IMR-90 (cell line): ENCODE measurements around the gene KCNQ2. TPM values are rescaled to one million over a fixed set of nuclear protein-coding genes. Genes with fewer than 3 reads are reported as not detected.

Source experiments
- ATAC-seq: fragments of 200-7000 bp; cut with Tn5 transposase; 2 replicates; pipeline ENCODE4 v1.9.1; 2020; ENCODE audit warnings: low read depth, mild to moderate bottlenecking, moderate library complexity
- BruUV-seq: library from RNA; stranded (reverse); fragments of 400-500 nt; replicated peaks from 2 replicates; lab custom pipeline; 2021; lab: Mats Ljungman, UMichigan
- CTCF ChIA-PET: fragments of 300-600 bp; formaldehyde crosslinking; extraction: SDS; loops from one replicate; lab custom pipeline; 2021; ENCODE audit warnings: antibody characterized with exemption; lab: Yijun Ruan, JAX
- POLR2A ChIA-PET: fragments of 300-600 bp; sonication (Branson Sonifier 250); formaldehyde crosslinking; loops from one replicate; lab custom pipeline; 2022; ENCODE audit warnings: antibody characterized with exemption; ENCODE audit not compliant: unreplicated experiment; lab: Charles Lee
- DNase-seq: peaks from one replicate; pipeline ENCODE4 v3.0.0; 2013
- H2AFZ ChIP-seq: replicated peaks from 2 replicates; pipeline ENCODE3; 2013; ENCODE audit warnings: low read length, mild to moderate bottlenecking; ENCODE audit not compliant: poor library complexity
- H2AK5ac ChIP-seq: 2 replicates; pipeline ENCODE4 v1.6.1; 2013; ENCODE audit warnings: low read depth, low read length, inconsistent platforms
- H2AK9ac ChIP-seq: replicated peaks from 2 replicates; pipeline ENCODE3; 2013; ENCODE audit warnings: mild to moderate bottlenecking, low read depth, low read length, moderate library complexity; ENCODE audit not compliant: poor library complexity
- H2BK120ac ChIP-seq: 2 replicates; pipeline ENCODE4 v1.6.1; 2013; ENCODE audit warnings: low read depth, low read length, inconsistent platforms
- H2BK15ac ChIP-seq: 3 replicates; pipeline ENCODE4 v1.6.1; 2013; ENCODE audit warnings: low read depth, low read length, inconsistent platforms
- H2BK20ac ChIP-seq: 2 replicates; pipeline ENCODE4 v1.6.1; 2013; ENCODE audit warnings: low read depth, mild to moderate bottlenecking, inconsistent platforms, low read length, moderate library complexity
- H2BK5ac ChIP-seq: 2 replicates; pipeline ENCODE4 v1.6.1; 2013; ENCODE audit warnings: mild to moderate bottlenecking, low read depth, low read length, inconsistent platforms; ENCODE audit not compliant: poor library complexity, severe bottlenecking
- H3K14ac ChIP-seq: replicated peaks from 2 replicates; pipeline ENCODE4 v1.6.1; 2013; ENCODE audit warnings: low read depth, low read length, inconsistent platforms
- H3K18ac ChIP-seq: 2 replicates; pipeline ENCODE4 v1.6.1; 2013; ENCODE audit warnings: low read depth, low read length, control low read depth
- H3K23ac ChIP-seq: 2 replicates; pipeline ENCODE4 v1.6.1; 2013; ENCODE audit warnings: low read depth, low read length, inconsistent platforms
- H3K27ac ChIP-seq: 2 replicates; pipeline ENCODE4 v1.5.1; 2013; ENCODE audit warnings: mild to moderate bottlenecking, control low read depth, low read length; ENCODE audit not compliant: insufficient read depth
- H3K27me3 ChIP-seq: 2 replicates; pipeline ENCODE4 v1.6.1; 2013; ENCODE audit warnings: low read length; ENCODE audit not compliant: control insufficient read depth, insufficient read depth
- H3K36me3 ChIP-seq: 2 replicates; pipeline ENCODE4 v1.6.1; 2013; ENCODE audit warnings: low read length, mixed read lengths; ENCODE audit not compliant: control insufficient read depth, insufficient read depth
- H3K4ac ChIP-seq: 2 replicates; pipeline ENCODE4 v1.6.1; 2013; ENCODE audit warnings: low read depth, low read length, inconsistent platforms
- H3K4me1 ChIP-seq: 2 replicates; pipeline ENCODE4 v1.6.1; 2013; ENCODE audit warnings: low read length, mixed read lengths; ENCODE audit not compliant: control insufficient read depth, insufficient read depth
- H3K4me2 ChIP-seq: 2 replicates; pipeline ENCODE4 v1.6.1; 2013; ENCODE audit warnings: low read depth, mild to moderate bottlenecking, control low read depth, low read length, moderate library complexity
- H3K4me3 ChIP-seq: 2 replicates; pipeline ENCODE4 v1.5.1; 2013; ENCODE audit warnings: low read depth, mild to moderate bottlenecking, control low read depth, low read length, moderate library complexity; ENCODE audit not compliant: insufficient read depth
- H3K56ac ChIP-seq: 2 replicates; pipeline ENCODE4 v1.6.1; 2013; ENCODE audit warnings: low read length, inconsistent platforms; ENCODE audit not compliant: insufficient read depth; ENCODE audit errors: extremely low read depth
- H3K79me1 ChIP-seq, 2 experiments: 2 replicates each; pipeline ENCODE4 v1.6.1; 2013; ENCODE audit warnings: low read length in 2 of 2, inconsistent platforms in 1 of 2, low read depth in 1 of 2
- H3K9ac ChIP-seq: 2 replicates; pipeline ENCODE4 v1.6.1; 2013; ENCODE audit warnings: low read depth, low read length, control low read depth
- H3K9me1 ChIP-seq: 2 replicates; pipeline ENCODE4 v1.6.1; 2013; ENCODE audit warnings: low read length, inconsistent platforms; ENCODE audit not compliant: insufficient read depth
- H3K9me3 ChIP-seq: 2 replicates; pipeline ENCODE4 v1.6.1; 2013; ENCODE audit warnings: low read length; ENCODE audit not compliant: control insufficient read depth, insufficient read depth
- H4K20me1 ChIP-seq: 2 replicates; pipeline ENCODE4 v1.6.1; 2013; ENCODE audit warnings: low read length, inconsistent platforms; ENCODE audit not compliant: insufficient read depth
- H4K5ac ChIP-seq: 2 replicates; pipeline ENCODE4 v1.6.1; 2013; ENCODE audit warnings: mild to moderate bottlenecking, low read depth, low read length, control low read depth
- H4K8ac ChIP-seq, 2 experiments: 2 replicates each; pipeline ENCODE4 v1.6.1; 2013; ENCODE audit warnings: low read depth in 2 of 2, low read length in 2 of 2, control low read depth in 1 of 2, inconsistent platforms in 1 of 2
- H4K91ac ChIP-seq: 2 replicates; pipeline ENCODE4 v1.6.1; 2013; ENCODE audit warnings: low read depth, low read length, inconsistent platforms; ENCODE audit not compliant: insufficient read depth
- BHLHE40 ChIP-seq: fragments of 150-350 bp; IDR thresholded peaks from 2 replicates; pipeline ENCODE4 v1.6.1; 2016; ENCODE audit warnings: mild to moderate bottlenecking, low read depth, low read length
- CEBPB ChIP-seq: IDR thresholded peaks from 2 replicates; pipeline ENCODE4 v1.6.1; 2012; ENCODE audit warnings: low read depth, low read length, improper control_type of control experiment
- CHD1 ChIP-seq: IDR thresholded peaks from 2 replicates; pipeline ENCODE4 v1.6.1; 2012; ENCODE audit warnings: low read depth, low read length, improper control_type of control experiment
- CTCF ChIP-seq: conservative IDR thresholded peaks from 2 replicates; pipeline ENCODE4 v1.5.1; 2012; ENCODE audit warnings: mild to moderate bottlenecking, low read depth, low read length, improper control_type of control experiment
- ELK1 ChIP-seq: fragments of 150-350 bp; IDR thresholded peaks from 2 replicates; pipeline ENCODE4 v1.6.1; 2016; ENCODE audit warnings: low read depth, mild to moderate bottlenecking, low read length, moderate library complexity, borderline replicate concordance
- FOS ChIP-seq: fragments of 150-350 bp; IDR thresholded peaks from 2 replicates; pipeline ENCODE4 v1.6.1; 2016; ENCODE audit warnings: low read depth, low read length
- MAFK ChIP-seq: IDR thresholded peaks from 2 replicates; pipeline ENCODE4 v1.6.1; 2012; ENCODE audit warnings: low read depth, low read length, improper control_type of control experiment
- MAZ ChIP-seq: IDR thresholded peaks from 2 replicates; pipeline ENCODE4 v1.6.1; 2012; ENCODE audit warnings: low read depth, mild to moderate bottlenecking, low read length, improper control_type of control experiment, moderate library complexity, borderline replicate concordance
- MXI1 ChIP-seq: IDR thresholded peaks from 2 replicates; pipeline ENCODE4 v1.6.1; 2012; ENCODE audit warnings: low read depth, mild to moderate bottlenecking, low read length, moderate library complexity, borderline replicate concordance
- NFE2L2 ChIP-seq: fragments of 150-350 bp; IDR thresholded peaks from 2 replicates; pipeline ENCODE4 v1.6.1; 2016; ENCODE audit warnings: low read depth, mild to moderate bottlenecking, low read length
- POLR2A ChIP-seq: IDR thresholded peaks from 2 replicates; pipeline ENCODE4 v1.6.1; 2012; ENCODE audit warnings: mild to moderate bottlenecking, low read depth, low read length
- RAD21 ChIP-seq: IDR thresholded peaks from 2 replicates; pipeline ENCODE4 v1.6.1; 2012; ENCODE audit warnings: low read length, improper control_type of control experiment
- RCOR1 ChIP-seq: IDR thresholded peaks from 2 replicates; pipeline ENCODE4 v1.6.1; 2012; ENCODE audit warnings: mild to moderate bottlenecking, low read length, improper control_type of control experiment; ENCODE audit not compliant: insufficient replicate concordance
- RFX5 ChIP-seq: IDR thresholded peaks from 2 replicates; pipeline ENCODE4 v1.8.0; 2012; ENCODE audit warnings: low read depth, mild to moderate bottlenecking, low read length, moderate library complexity
- SMC3 ChIP-seq: fragments of 150-350 bp; IDR thresholded peaks from 2 replicates; pipeline ENCODE4 v1.6.1; 2016; ENCODE audit warnings: low read depth, mild to moderate bottlenecking, antibody characterized with exemption, low read length, moderate library complexity
- USF2 ChIP-seq: fragments of 150-350 bp; IDR thresholded peaks from 2 replicates; pipeline ENCODE4 v1.6.1; 2017; ENCODE audit warnings: mild to moderate bottlenecking, antibody characterized with exemption, low read length, low read depth
- WGBS, 2 experiments: methylation state at CpG; one replicate each; pipeline versions ENCODE4 v1.1.5 to v1.1.7; 2013; ENCODE audit warnings: missing lambda C conversion rate in 2 of 2; ENCODE audit not compliant: insufficient read length in 1 of 2; ENCODE audit errors: extremely low coverage in 2 of 2; 5-methylcytosine and 5-hydroxymethylcytosine counted together
- dilution Hi-C: fragments of 300-500 bp; cut with HindIII; formaldehyde crosslinking; loops from one replicate; pipeline ENCODE4 v1.14.3; 2018; ENCODE audit warnings: low sequenced_read_pairs; ENCODE audit not compliant: unreplicated experiment
- in situ Hi-C: fragments of 300-500 bp; cut with MboI; formaldehyde crosslinking; loops from 3 replicates; pipeline ENCODE4 v1.14.3; 2019; ENCODE audit warnings: low sequenced_read_pairs, inconsistent platforms, mixed read lengths
- intact Hi-C: fragments of 100-400 bp; cut with micrococcal nuclease; formaldehyde crosslinking; loops from 2 replicates; pipeline ENCODE4 v1.10.0; 2022
- polyA plus RNA-seq, 3 experiments: library from polyadenylated mRNA; depleted of rRNA; stranded (reverse); fragments of >200 nt; gene quantifications; 2 replicates each; pipeline ENCODE4 v1.2.3, GENCODE V29; 2012; ENCODE audit warnings: low replicate concordance in 1 of 3
- total RNA-seq: library from RNA; depleted of rRNA; stranded (reverse); fragments of >200 nt; gene quantifications from 2 replicates; pipeline ENCODE4 v1.2.3, GENCODE V29; 2012

KCNQ2 gene
- total and polyA plus RNA-seq, 2 of the 4 experiments (the other 2 are of a cell fraction), result 0.02 TPM; not detected in 1

GRCh38 chr20:63439866-63440265, 32.6 kb downstream of the KCNQ2 start:
- no CpG with 5 or more reads among the region's 15 CpGs for WGBS, 2 experiments
- dilution Hi-C loops, result no loop called here
- Histone ChIP-seq H3K36me3 (no peaks in the 10 kb centered on the region), H3K4ac (no peak overlapping the region), H4K20me1 (no peaks in the 10 kb centered on the region), H3K27ac (no peak overlapping the region), H2AK9ac (no peak overlapping the region), H2BK5ac (no peak overlapping the region), H3K4me2 (no peak overlapping the region), H3K9me1 (no peaks in the 10 kb centered on the region), H3K27me3 (no peaks in the 10 kb centered on the region; the same call in 1 of the 2 replicates), H2BK120ac (no peak overlapping the region), H2AK5ac (no peak overlapping the region), H3K14ac (no peak overlapping the region), H2AFZ (no peak overlapping the region), H3K4me1 (no peaks in the 10 kb centered on the region), H4K5ac (no peak overlapping the region), H3K4me3 (no peak overlapping the region), H3K9ac (no peak overlapping the region), H4K8ac (no peak overlapping the region), H3K79me1 (no peaks in the 10 kb centered on the region), H4K91ac (no peak overlapping the region), H3K9me3 (no peaks in the 10 kb centered on the region), H3K56ac (no peak overlapping the region), H2BK15ac (no peak overlapping the region), H2BK20ac (no peak overlapping the region), H3K18ac (no peak overlapping the region), H3K23ac (no peak overlapping the region)
- ChIA-PET POLR2A (no interaction called here), CTCF (no interaction called here)
- in situ Hi-C loops, result no loop called here
- ATAC-seq, result no peak
- no TSS peak for BruUV-seq
- no peak for DNase-seq
- TF ChIP-seq SMC3, result no peak
- no peak for TF ChIP-seq USF2
- TF ChIP-seq ELK1, result no peak
- TF ChIP-seq BHLHE40, result no peak
- TF ChIP-seq RCOR1, result no peak
- TF ChIP-seq CHD1, result no peak
- TF ChIP-seq RFX5, result no peak
- TF ChIP-seq RAD21, result no peak
- no peak for TF ChIP-seq POLR2A
- TF ChIP-seq CEBPB, result no peak
- no peak for TF ChIP-seq FOS
- no peak for TF ChIP-seq CTCF
- TF ChIP-seq MAFK, result no peak
- TF ChIP-seq NFE2L2, result no peak
- TF ChIP-seq MAZ, result no peak
- no peak for TF ChIP-seq MXI1
- intact Hi-C loops, result no loop called here
